MM.1S (cell line): ENCODE results near the gene PRKCZ.

Experiments
- DNase-seq: peaks from one replicate; pipeline ENCODE4 v3.0.0-alpha.2; 2015
- H2AFZ ChIP-seq: fragments of 300-600 bp; sonication (generic); 2 replicates; pipeline ENCODE4 v1.6.0; 2016; ENCODE audit warnings: antibody characterized with exemption, low read length
- H3F3A ChIP-seq: fragments of 300-600 bp; sonication (generic); 2 replicates; pipeline ENCODE4 v1.6.1; 2016; ENCODE audit warnings: mild to moderate bottlenecking, antibody characterized with exemption, low read length, moderate library complexity, mixed read lengths; ENCODE audit not compliant: insufficient read depth
- H3K27ac ChIP-seq: fragments of 300-600 bp; sonication (generic); 2 replicates; pipeline ENCODE4 v1.5.1; 2016; ENCODE audit warnings: mild to moderate bottlenecking, low read length
- H3K27me3 ChIP-seq: fragments of 300-600 bp; sonication (generic); replicated peaks from 2 replicates; pipeline ENCODE4 v1.6.0; 2016; ENCODE audit warnings: low read length; ENCODE audit not compliant: insufficient read depth
- H3K36me3 ChIP-seq: fragments of 300-600 bp; sonication (generic); replicated peaks from 2 replicates; pipeline ENCODE4 v1.6.1; 2016; ENCODE audit warnings: mild to moderate bottlenecking, low read length, mixed read lengths; ENCODE audit not compliant: insufficient read depth
- H3K4me1 ChIP-seq: fragments of 300-600 bp; sonication (generic); 2 replicates; pipeline ENCODE4 v1.6.1; 2016; ENCODE audit warnings: low read length, mixed read lengths
- H3K4me2 ChIP-seq: fragments of 300-600 bp; sonication (generic); 2 replicates; pipeline ENCODE4 v1.6.0; 2016; ENCODE audit warnings: low read depth, low read length
- H3K4me3 ChIP-seq: fragments of 300-600 bp; sonication (generic); 2 replicates; pipeline ENCODE4 v1.5.1; 2016; ENCODE audit warnings: low read length, mixed read lengths
- H3K79me2 ChIP-seq: fragments of 300-600 bp; sonication (generic); 2 replicates; pipeline ENCODE4 v1.6.1; 2016; ENCODE audit warnings: mixed run types, low read length, mixed read lengths
- H3K9ac ChIP-seq: fragments of 300-600 bp; sonication (generic); 2 replicates; pipeline ENCODE4 v1.6.1; 2016; ENCODE audit warnings: low read length, mixed read lengths
- H3K9me2 ChIP-seq: fragments of 300-600 bp; sonication (generic); replicated peaks from 2 replicates; pipeline ENCODE4 v1.6.1; 2016; ENCODE audit warnings: mild to moderate bottlenecking, low read length, mixed read lengths; ENCODE audit not compliant: insufficient read depth
- H3K9me3 ChIP-seq: fragments of 300-600 bp; sonication (generic); replicated peaks from 2 replicates; pipeline ENCODE4 v1.6.1; 2016; ENCODE audit warnings: mild to moderate bottlenecking, low read length, mixed read lengths; ENCODE audit not compliant: insufficient read depth
- H4K20me1 ChIP-seq: fragments of 300-600 bp; sonication (generic); 2 replicates; pipeline ENCODE4 v1.6.1; 2016; ENCODE audit warnings: mild to moderate bottlenecking, low read length, moderate library complexity, mixed read lengths; ENCODE audit not compliant: insufficient read depth
- CTCF ChIP-seq: fragments of 300-600 bp; sonication (generic); IDR thresholded peaks from 2 replicates; pipeline ENCODE4 v1.5.1; 2016; ENCODE audit warnings: antibody characterized with exemption, low read length, mixed read lengths
- EZH2 ChIP-seq: fragments of 300-600 bp; sonication (generic); optimal IDR thresholded peaks from 2 replicates; pipeline ENCODE3; 2017; ENCODE audit warnings: low read depth, mild to moderate bottlenecking, antibody characterized with exemption, low read length, mixed read lengths
- EZH2phosphoT487 ChIP-seq: fragments of 300-600 bp; sonication (generic); IDR thresholded peaks from 2 replicates; pipeline ENCODE4 v1.6.1; 2018; ENCODE audit warnings: antibody characterized with exemption, low read length

PRKCZ gene

GRCh38 chr1:2108213-2108876, 58.1 kb downstream of the PRKCZ start:
- H3K27ac ChIP-seq = no peak overlapping the region
- no peaks in the 10 kb centered on the region for H4K20me1 ChIP-seq
- H3K9ac ChIP-seq = no peak overlapping the region
- no peaks in the 10 kb centered on the region for H3K9me3 ChIP-seq
- no peaks in the 10 kb centered on the region for H3K36me3 ChIP-seq
- no peaks in the 10 kb centered on the region for H3F3A ChIP-seq
- no peak for DNase-seq
- H3K27me3 ChIP-seq = peaks cover 87% of the 10 kb centered on the region
- no peak overlapping the region for H3K4me3 ChIP-seq
- no peaks in the 10 kb centered on the region for H3K79me2 ChIP-seq
- H2AFZ ChIP-seq = no peak overlapping the region
- no peaks in the 10 kb centered on the region for H3K4me1 ChIP-seq
- H3K4me2 ChIP-seq = no peak overlapping the region
- TF ChIP-seq EZH2phosphoT487 (no peak), EZH2 (no peak), CTCF (no peak)
- no peaks in the 10 kb centered on the region for H3K9me2 ChIP-seq

GRCh38 chr1:2108877-2109580, 58.8 kb downstream of the PRKCZ start:
- H3K27ac ChIP-seq = no peak overlapping the region
- H3K4me1 ChIP-seq = no peaks in the 10 kb centered on the region
- no peaks in the 10 kb centered on the region for H3F3A ChIP-seq
- no peak overlapping the region for H2AFZ ChIP-seq
- H3K4me3 ChIP-seq = no peak overlapping the region
- no peaks in the 10 kb centered on the region for H3K36me3 ChIP-seq
- peaks cover 85% of the 10 kb centered on the region for H3K27me3 ChIP-seq
- no peak overlapping the region for H3K4me2 ChIP-seq
- no peak for TF ChIP-seq EZH2
- H3K9ac ChIP-seq = no peak overlapping the region
- no peaks in the 10 kb centered on the region for H3K9me2 ChIP-seq
- no peaks in the 10 kb centered on the region for H4K20me1 ChIP-seq
- no peaks in the 10 kb centered on the region for H3K9me3 ChIP-seq
- no peaks in the 10 kb centered on the region for H3K79me2 ChIP-seq
- no peak for DNase-seq

GRCh38 chr1:2109581-2110021, 59.4 kb downstream of the PRKCZ start:
- Histone ChIP-seq H2AFZ (no peak overlapping the region), H3K36me3 (no peaks in the 10 kb centered on the region), H3K27me3 (peaks cover 79% of the 10 kb centered on the region), H3K4me2 (no peak overlapping the region), H3K9me3 (no peaks in the 10 kb centered on the region), H3K4me3 (no peak overlapping the region), H3K4me1 (no peaks in the 10 kb centered on the region), H4K20me1 (no peaks in the 10 kb centered on the region), H3K9me2 (no peaks in the 10 kb centered on the region), H3K9ac (no peak overlapping the region), H3F3A (no peaks in the 10 kb centered on the region), H3K27ac (no peak overlapping the region), H3K79me2 (no peaks in the 10 kb centered on the region)
- no peak for DNase-seq
- TF ChIP-seq EZH2 = no peak
- no peak for TF ChIP-seq EZH2phosphoT487
- TF ChIP-seq CTCF = no peak

GRCh38 chr1:2110191-2110737, 60.1 kb downstream of the PRKCZ start:
- Histone ChIP-seq H3K9me2 (no peaks in the 10 kb centered on the region), H3K79me2 (no peaks in the 10 kb centered on the region), H3K4me2 (no peak overlapping the region), H3K9ac (no peak overlapping the region), H3K4me1 (no peaks in the 10 kb centered on the region), H4K20me1 (no peaks in the 10 kb centered on the region), H3K27me3 (peaks cover 79% of the 10 kb centered on the region), H3K27ac (no peak overlapping the region), H3F3A (no peaks in the 10 kb centered on the region), H3K36me3 (no peaks in the 10 kb centered on the region), H3K9me3 (no peaks in the 10 kb centered on the region), H3K4me3 (no peak overlapping the region), H2AFZ (no peak overlapping the region)
- TF ChIP-seq CTCF (no peak), EZH2phosphoT487 (no peak), EZH2 (no peak)
- no peak for DNase-seq
